ENCODE data around the gene FARSB. TPM values are rescaled to one million over a fixed set of nuclear protein-coding genes. Genes with fewer than 3 reads are reported as not detected.
"Not testable (repeated sequence)": the region's sequence is repeated elsewhere in the genome, so short reads cannot be mapped to it uniquely, and the experiment has no call there.

The FARSB gene
- 57.4 and 58.5 TPM in 2 replicates for total RNA-seq

- Mint-ChIP-seq H3K4me1 (peaks cover 32% of the 10 kb centered on the region), H3K27ac (peak within 1 kb of the TSS; percentile 98), H3K9me3 (no peaks in the 10 kb centered on the region), H3K4me3 (peak within 1 kb of the TSS; percentile 100), H3K36me3 (ENCODE audit: low read depth) (peaks cover 19% of the 10 kb centered on the region), H3K27me3 (peaks cover 2% of the 10 kb centered on the region)
- DNase-seq = peak; percentile 98
- intact Hi-C loops (cut with micrococcal nuclease) = loop anchor here (1.0 to 5.0 kb wide), 4 partner anchors 131 to 338 kb away; partner anchors contain the start of genes ACSL3 and SGPP2
Measured at GRCh38 chr2:222655787-222656525, at the start of gene FARSB. Gene FARSB, minus strand, starts transcription at chr2:222656092. Its CDS starts 19 bp downstream, at chr2:222656073.

GRCh38 chr2:222703886-222704285 is 48.0 kb upstream of the FARSB start:
- H3K9me3 Mint-ChIP-seq = no peaks in the 10 kb centered on the region
- H3K36me3 Mint-ChIP-seq (ENCODE audit: low read depth) = no peaks in the 10 kb centered on the region
- H3K4me3 Mint-ChIP-seq = no peak overlapping the region

GRCh38 chr2:222703091-222703490 is 47.2 kb upstream of the FARSB start:
- no peak for DNase-seq
- Mint-ChIP-seq H3K4me1 (peaks cover 20% of the 10 kb centered on the region), H3K9me3 (no peaks in the 10 kb centered on the region), H3K27ac (no peak overlapping the region), H3K27me3 (peaks cover 44% of the 10 kb centered on the region), H3K36me3 (ENCODE audit: low read depth) (no peaks in the 10 kb centered on the region), H3K4me3 (no peak overlapping the region)
- intact Hi-C loops (cut with micrococcal nuclease) = no loop called here

More at GRCh38 chr2:222703886-222704285, 48.0 kb upstream of the FARSB start:
- Mint-ChIP-seq H3K27ac (no peak overlapping the region), H3K4me1 (peaks cover 23% of the 10 kb centered on the region), H3K27me3 (peaks cover 42% of the 10 kb centered on the region)
- DNase-seq = no peak
- intact Hi-C loops (cut with micrococcal nuclease) = no loop called here

- H3K9me3 Mint-ChIP-seq = no peaks in the 10 kb centered on the region
- intact Hi-C loops (cut with micrococcal nuclease) = no loop called here
- peak; percentile 67 for DNase-seq
- H3K27ac Mint-ChIP-seq = no peak overlapping the region
- H3K27me3 Mint-ChIP-seq = peaks cover 49% of the 10 kb centered on the region
- peaks cover 10% of the 10 kb centered on the region for H3K4me1 Mint-ChIP-seq
- H3K36me3 Mint-ChIP-seq (ENCODE audit: low read depth) = no peaks in the 10 kb centered on the region
- H3K4me3 Mint-ChIP-seq = peak overlapping the region; percentile 68
Measured at GRCh38 chr2:222701721-222702131, 45.8 kb upstream of the FARSB start.

- H3K27me3 Mint-ChIP-seq = peaks cover 52% of the 10 kb centered on the region
- peak overlapping the region; percentile 68 for H3K4me3 Mint-ChIP-seq
- H3K9me3 Mint-ChIP-seq = no peaks in the 10 kb centered on the region
- H3K27ac Mint-ChIP-seq = no peak overlapping the region
- H3K36me3 Mint-ChIP-seq (ENCODE audit: low read depth) = no peaks in the 10 kb centered on the region
- no peak for DNase-seq
- intact Hi-C loops (cut with micrococcal nuclease) = no loop called here
- H3K4me1 Mint-ChIP-seq = peaks cover 10% of the 10 kb centered on the region
Measured at GRCh38 chr2:222701233-222701632, 45.3 kb upstream of the FARSB start.

GRCh38 chr2:222698276-222698675 is 42.4 kb upstream of the FARSB start:
- Mint-ChIP-seq H3K4me1 (peaks cover 10% of the 10 kb centered on the region), H3K27me3 (peaks cover 48% of the 10 kb centered on the region), H3K36me3 (ENCODE audit: low read depth) (no peaks in the 10 kb centered on the region), H3K27ac (no peak overlapping the region), H3K9me3 (no peaks in the 10 kb centered on the region), H3K4me3 (no peak overlapping the region)
- no peak for DNase-seq
- intact Hi-C loops (cut with micrococcal nuclease) = no loop called here

- Mint-ChIP-seq H3K27ac (no peak overlapping the region), H3K36me3 (ENCODE audit: low read depth) (no peaks in the 10 kb centered on the region), H3K4me3 (no peak overlapping the region), H3K4me1 (peaks cover 7% of the 10 kb centered on the region), H3K9me3 (no peaks in the 10 kb centered on the region), H3K27me3 (peaks cover 26% of the 10 kb centered on the region)
- DNase-seq = no peak
- intact Hi-C loops (cut with micrococcal nuclease) = loop anchor here (1.0 kb wide), 1 partner anchor 245 kb away; no protein-coding TSS in a partner anchor
Measured at GRCh38 chr2:222693837-222694236, 37.9 kb upstream of the FARSB start.

- H3K9me3 Mint-ChIP-seq; H3K4me1 Mint-ChIP-seq; DNase-seq; H3K36me3 Mint-ChIP-seq (ENCODE audit: low read depth); intact Hi-C loops (cut with micrococcal nuclease); H3K4me3 Mint-ChIP-seq: not testable (repeated sequence)
- peak overlapping the region; percentile 31 for H3K27ac Mint-ChIP-seq
- peaks cover 23% of the 10 kb centered on the region for H3K27me3 Mint-ChIP-seq
Measured at GRCh38 chr2:222693413-222693812, 37.5 kb upstream of the FARSB start.

GRCh38 chr2:222690564-222691200 is 34.8 kb upstream of the FARSB start:
- intact Hi-C loops (cut with micrococcal nuclease) = loop anchor here (1.0 to 2.0 kb wide), 4 partner anchors 16 to 249 kb away; no protein-coding TSS in a partner anchor
- H3K27ac Mint-ChIP-seq = no peak overlapping the region

GRCh38 chr2:222689322-222689721 is 33.4 kb upstream of the FARSB start:
- intact Hi-C loops (cut with micrococcal nuclease) = no loop called here
- Mint-ChIP-seq H3K4me1 (peaks cover 12% of the 10 kb centered on the region), H3K9me3 (no peaks in the 10 kb centered on the region), H3K27me3 (peaks cover 12% of the 10 kb centered on the region), H3K27ac (no peak overlapping the region), H3K4me3 (no peak overlapping the region), H3K36me3 (ENCODE audit: low read depth) (no peaks in the 10 kb centered on the region)
- no peak for DNase-seq

More at GRCh38 chr2:222690564-222691200, 34.8 kb upstream of the FARSB start:
- H3K9me3 Mint-ChIP-seq = no peaks in the 10 kb centered on the region
- no peaks in the 10 kb centered on the region for H3K36me3 Mint-ChIP-seq (ENCODE audit: low read depth)
- peaks cover 12% of the 10 kb centered on the region for H3K4me1 Mint-ChIP-seq
- DNase-seq = peak; percentile 92
- H3K27me3 Mint-ChIP-seq = peaks cover 17% of the 10 kb centered on the region
- no peak overlapping the region for H3K4me3 Mint-ChIP-seq

- intact Hi-C loops (cut with micrococcal nuclease) = no loop called here
- Mint-ChIP-seq H3K27me3 (peaks cover 12% of the 10 kb centered on the region), H3K9me3 (no peaks in the 10 kb centered on the region), H3K4me1 (peaks cover 12% of the 10 kb centered on the region), H3K36me3 (ENCODE audit: low read depth) (no peaks in the 10 kb centered on the region), H3K27ac (no peak overlapping the region), H3K4me3 (no peak overlapping the region)
- no peak for DNase-seq
Measured at GRCh38 chr2:222688917-222689316, 33.0 kb upstream of the FARSB start.

GRCh38 chr2:222686086-222686750 is 30.3 kb upstream of the FARSB start:
- intact Hi-C loops (cut with micrococcal nuclease) = no loop called here
- Mint-ChIP-seq H3K4me3 (no peak overlapping the region), H3K4me1 (peaks cover 12% of the 10 kb centered on the region), H3K9me3 (no peaks in the 10 kb centered on the region), H3K27me3 (peaks cover 13% of the 10 kb centered on the region), H3K36me3 (ENCODE audit: low read depth) (no peaks in the 10 kb centered on the region), H3K27ac (no peak overlapping the region)
- no peak for DNase-seq

- H3K4me3 Mint-ChIP-seq = no peak overlapping the region
- DNase-seq = no peak
- peaks cover 5% of the 10 kb centered on the region for H3K4me1 Mint-ChIP-seq
- intact Hi-C loops (cut with micrococcal nuclease) = no loop called here
- peaks cover 21% of the 10 kb centered on the region for H3K27me3 Mint-ChIP-seq
- H3K9me3 Mint-ChIP-seq = no peaks in the 10 kb centered on the region
- no peak overlapping the region for H3K27ac Mint-ChIP-seq
- no peaks in the 10 kb centered on the region for H3K36me3 Mint-ChIP-seq (ENCODE audit: low read depth)
Measured at GRCh38 chr2:222683805-222684204, 27.9 kb upstream of the FARSB start.

GRCh38 chr2:222677981-222678380 is 22.1 kb upstream of the FARSB start:
- H3K9me3 Mint-ChIP-seq = no peaks in the 10 kb centered on the region
- no peak overlapping the region for H3K4me3 Mint-ChIP-seq
- no peak for DNase-seq
- no peak overlapping the region for H3K27ac Mint-ChIP-seq
- no peaks in the 10 kb centered on the region for H3K4me1 Mint-ChIP-seq
- intact Hi-C loops (cut with micrococcal nuclease) = no loop called here
- H3K36me3 Mint-ChIP-seq (ENCODE audit: low read depth) = no peaks in the 10 kb centered on the region
- peaks cover 52% of the 10 kb centered on the region for H3K27me3 Mint-ChIP-seq

Data from activated CD4-positive, alpha-beta T cell treated with anti-CD3 and anti-CD28 coated beads, Interleukin-2, amount 10 ng/mL, durations not matched to agents 24 days and 14 days (primary cell).